Heart left ventricle (tissue), 16 donors: ENCODE results near the gene XAB2. TPM values are rescaled to one million over a fixed set of nuclear protein-coding genes. Genes with fewer than 3 reads are reported as not detected.

Experiments
- ATAC-seq, 4 donors: fragments of 200-7000 bp; cut with Tn5 transposase; one replicate each; pipeline ENCODE4 v1.9.1; 2020 to 2022; ENCODE audit warnings: moderate library complexity in 4 of 4, mild to moderate bottlenecking in 3 of 4, moderate number of reproducible peaks in 1 of 4
- DNase-seq, 5 donors: peaks; one replicate each; pipeline ENCODE4 v3.0.0-alpha.2; 2020
- H3K27ac ChIP-seq, 12 donors: fragments of 200-600 bp; sonication (generic) in 4 of 12; one replicate each; pipeline versions ENCODE4 v1.5.0 to v1.8.0; 2016 to 2022; ENCODE audit warnings: mild to moderate bottlenecking in 2 of 12
- H3K27me3 ChIP-seq, 9 donors: fragments of 200-600 bp; sonication (generic) in 2 of 9; one replicate each; pipeline versions ENCODE4 v1.5.1 to v1.8.0; 2016 to 2022; ENCODE audit warnings: mild to moderate bottlenecking in 3 of 9
- H3K36me3 ChIP-seq, 9 donors: fragments of 200-600 bp; sonication (generic) in 2 of 9; one replicate each; pipeline versions ENCODE4 v1.5.0 to v1.8.0; 2018 to 2022; ENCODE audit warnings: mild to moderate bottlenecking in 2 of 9
- H3K4me1 ChIP-seq, 12 donors: fragments of 200-600 bp; sonication (generic) in 4 of 12; one replicate each; pipeline versions ENCODE4 v1.5.0 to v1.8.0; 2016 to 2022; ENCODE audit warnings: mild to moderate bottlenecking in 3 of 12
- H3K4me3 ChIP-seq, 12 donors: fragments of 200-600 bp; sonication (generic) in 4 of 12; one replicate each; pipeline versions ENCODE4 v1.5.0 to v1.8.0; 2017 to 2022; ENCODE audit warnings: mild to moderate bottlenecking in 9 of 12, moderate library complexity in 4 of 12
- H3K9me3 ChIP-seq, 12 donors: fragments of 200-600 bp; sonication (generic) in 4 of 12; one replicate each; pipeline versions ENCODE4 v1.5.0 to v1.8.0; 2016 to 2022; ENCODE audit warnings: mild to moderate bottlenecking in 1 of 12
- POLR2A ChIP-seq, 2 donors: fragments of 450-650 bp; IDR thresholded peaks; one replicate each; pipeline ENCODE4 v1.6.1; 2017; ENCODE audit warnings: antibody characterized with exemption in 2 of 2, mild to moderate bottlenecking in 2 of 2, moderate library complexity in 2 of 2
- WGBS, 4 donors: extraction: QIAGEN DNeasy Blood & Tissue Kit in 2 of 4; methylation state at CpG; one replicate each; pipeline versions ENCODE4 v1.1.5 to v1.1.7; 2013 to 2018; 5-methylcytosine and 5-hydroxymethylcytosine counted together
- intact Hi-C, 10 donors: fragments of 100-400 bp; cut with DNase I; formaldehyde crosslinking; loops; one replicate each; pipeline versions ENCODE4 v1.11.1 to v1.14.2; 2022
- polyA plus RNA-seq, 2 donors: library from polyadenylated mRNA; stranded (reverse); fragments of 200-250 nt; gene quantifications; one replicate each; pipeline ENCODE4 v1.2.3, GENCODE V29; 2013
- total RNA-seq, 9 donors: library from RNA; depleted of rRNA in 2 of 9; stranded (reverse); fragments of >200 nt in 2 of 9; fragmentation: NEBNext Ultra II Directional in 3 of 9; extraction: Animal tissue kit (Norgen Biotek cat#: 25700) in 3 of 9; gene quantifications; one replicate each; pipeline versions ENCODE4 v1.1.0 to v1.2.4, GENCODE V29; 2016 to 2023
- TF ChIP-seq, protein P1 (sequence below), 12 donors: fragments of 200-600 bp; sonication (generic) in 4 of 12; IDR thresholded peaks; one replicate each; pipeline versions ENCODE4 v1.5.0 to v1.8.0; 2018 to 2022; ENCODE audit warnings: antibody characterized with exemption in 12 of 12, mild to moderate bottlenecking in 5 of 12
- donor health status: ischemic (EF 13 %, LVEDD 7.1; RV severe dilation, severe dysfunction).
- donor health status: healthy with polysubstance abuse.
- donor health status: DM: no; HTN: yes; CAD: no.
- donor health status: DM: no; HTN: no; CAD: no.
- donor health status: ischemic (EF 25% LVEDD 6.9; RV normal size, moderate dysfunction).
- donor health status: ischemic (EF 25% LVEDD 5.7; RV mildly dilated, moderate dysfunction).
- donor health status: healthy.
- donor health status: DM: yes; HTN: yes; CAD: no.
- donor health status: ischemic (EF 35%, LVEDD 5.7; RV mildly dilated, moderate dysfunction).
- donor health status: nonischemic (EF 11% LVEDD 7.7; RV severe dilation, severe dysfunction).
- donor health status: DM: yes; HTN: yes; CAD: no.
- donor health status: PGD.
- donor health status: ischemic (EF 29% LVEDD 5.4; RV normal size, mild dysfunction).
- donor health status: nonischemic (EF 23%, LVEDD 6.1; RV moderate dilation, normal function).

XAB2 gene
- total and polyA plus RNA-seq, 11 donors: 16.3 to 36.2 (median 23.6) TPM

- peaks cover 0 to 24% (median 14%) of the 10 kb centered on the region in 12 donors for H3K4me1 ChIP-seq
- H3K27ac ChIP-seq: no peak overlapping the region
- no peak for TF ChIP-seq POLR2A (IDR thresholded peaks at IDR 0.05)
- TF ChIP-seq, protein P1, sequence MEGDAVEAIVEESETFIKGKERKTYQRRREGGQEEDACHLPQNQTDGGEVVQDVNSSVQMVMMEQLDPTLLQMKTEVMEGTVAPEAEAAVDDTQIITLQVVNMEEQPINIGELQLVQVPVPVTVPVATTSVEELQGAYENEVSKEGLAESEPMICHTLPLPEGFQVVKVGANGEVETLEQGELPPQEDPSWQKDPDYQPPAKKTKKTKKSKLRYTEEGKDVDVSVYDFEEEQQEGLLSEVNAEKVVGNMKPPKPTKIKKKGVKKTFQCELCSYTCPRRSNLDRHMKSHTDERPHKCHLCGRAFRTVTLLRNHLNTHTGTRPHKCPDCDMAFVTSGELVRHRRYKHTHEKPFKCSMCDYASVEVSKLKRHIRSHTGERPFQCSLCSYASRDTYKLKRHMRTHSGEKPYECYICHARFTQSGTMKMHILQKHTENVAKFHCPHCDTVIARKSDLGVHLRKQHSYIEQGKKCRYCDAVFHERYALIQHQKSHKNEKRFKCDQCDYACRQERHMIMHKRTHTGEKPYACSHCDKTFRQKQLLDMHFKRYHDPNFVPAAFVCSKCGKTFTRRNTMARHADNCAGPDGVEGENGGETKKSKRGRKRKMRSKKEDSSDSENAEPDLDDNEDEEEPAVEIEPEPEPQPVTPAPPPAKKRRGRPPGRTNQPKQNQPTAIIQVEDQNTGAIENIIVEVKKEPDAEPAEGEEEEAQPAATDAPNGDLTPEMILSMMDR (IDR thresholded peaks at IDR 0.05): no peak
- DNase-seq (no peak), ATAC-seq (no peak)
- WGBS, 4 donors: 94 to 95% (median 95%) methylated on average over 30 to 39 of the region's 39 CpGs
- H3K9me3 ChIP-seq: no peaks in the 10 kb centered on the region
- H3K4me3 ChIP-seq: no peak overlapping the region
- peaks cover 0 to 83% (median 65%) of the 10 kb centered on the region in 9 donors for H3K36me3 ChIP-seq
- intact Hi-C loops: no loop called here
- no peaks in the 10 kb centered on the region for H3K27me3 ChIP-seq
Measured at GRCh38 chr19:7623725-7624603, 5.4 kb downstream of the XAB2 start.

GRCh38 chr19:7622933-7623685, 6.2 kb downstream of the XAB2 start:
- DNase-seq: no peak
- WGBS, 4 donors: 85 to 93% (median 89%) methylated on average over 16 of the region's 16 CpGs

GRCh38 chr19:7620442-7621412, 8.6 kb downstream of the XAB2 start:
- intact Hi-C loops: no loop called here
- 95 to 96% (median 96%) methylated on average over 39 to 57 of the region's 57 CpGs for WGBS, 4 donors

More at GRCh38 chr19:7622933-7623685, 6.2 kb downstream of the XAB2 start:
- H3K36me3 ChIP-seq: peaks cover 0 to 89% (median 66%) of the 10 kb centered on the region in 9 donors
- no peak overlapping the region for H3K4me3 ChIP-seq
- TF ChIP-seq, protein P1 (IDR thresholded peaks at IDR 0.05): no peak
- no peak for TF ChIP-seq POLR2A (IDR thresholded peaks at IDR 0.05)
- H3K9me3 ChIP-seq: no peaks in the 10 kb centered on the region
- intact Hi-C loops: no loop called here
- H3K27me3 ChIP-seq: no peaks in the 10 kb centered on the region
- H3K4me1 ChIP-seq: peaks cover 0 to 17% (median 6%) of the 10 kb centered on the region in 12 donors
- H3K27ac ChIP-seq: no peak overlapping the region
- no peak for ATAC-seq

More at GRCh38 chr19:7620442-7621412, 8.6 kb downstream of the XAB2 start:
- no peak for DNase-seq
- ATAC-seq: no peak
- no peak for TF ChIP-seq POLR2A (IDR thresholded peaks at IDR 0.05)
- TF ChIP-seq, protein P1 (IDR thresholded peaks at IDR 0.05): no peak
- Histone ChIP-seq H3K4me1 (peaks cover 0 to 14% (median 0%) of the 10 kb centered on the region in 12 donors), H3K27me3 (no peaks in the 10 kb centered on the region), H3K27ac (no peak overlapping the region), H3K36me3 (peaks cover 0 to 78% (median 57%) of the 10 kb centered on the region in 9 donors), H3K4me3 (no peak overlapping the region), H3K9me3 (no peaks in the 10 kb centered on the region)
